DND-41 (cell line): ENCODE results near the gene PPARGC1A.

Experiments used
- EZH2 ChIP-seq: IDR thresholded peaks from 3 replicates; pipeline ENCODE4 v1.6.1; 2012; ENCODE audit warnings: borderline replicate concordance, low read depth, mild to moderate bottlenecking, moderate library complexity, low read length, inconsistent platforms; ENCODE audit not compliant: severe bottlenecking
- TF ChIP-seq, protein P1 (sequence below): IDR thresholded peaks from 2 replicates; pipeline ENCODE4 v1.5.1; 2012; ENCODE audit warnings: borderline replicate concordance, low read length, moderate library complexity, mild to moderate bottlenecking; ENCODE audit not compliant: poor library complexity, severe bottlenecking; ENCODE audit errors: extremely low read depth

DNA sequence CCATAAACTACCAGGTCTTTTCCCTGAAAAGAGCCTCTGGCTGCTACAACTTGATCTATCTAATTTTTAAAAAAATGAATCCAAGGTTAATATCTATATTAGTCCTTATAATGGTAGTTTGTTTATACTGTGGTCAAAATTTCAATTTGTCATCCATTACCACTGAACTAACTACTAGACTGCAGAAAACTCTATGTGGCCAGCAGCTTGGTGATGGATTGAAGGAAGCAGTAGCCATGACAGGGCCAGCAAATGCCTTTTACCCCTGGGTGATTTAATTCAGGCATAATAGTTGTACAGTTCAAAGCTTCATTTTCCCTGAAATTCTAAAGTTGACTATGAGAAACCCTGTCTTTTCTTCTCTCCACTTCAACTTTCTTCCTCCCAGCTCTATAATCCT is 30.4 kb upstream of the PPARGC1A start:
- TF ChIP-seq, protein P1, sequence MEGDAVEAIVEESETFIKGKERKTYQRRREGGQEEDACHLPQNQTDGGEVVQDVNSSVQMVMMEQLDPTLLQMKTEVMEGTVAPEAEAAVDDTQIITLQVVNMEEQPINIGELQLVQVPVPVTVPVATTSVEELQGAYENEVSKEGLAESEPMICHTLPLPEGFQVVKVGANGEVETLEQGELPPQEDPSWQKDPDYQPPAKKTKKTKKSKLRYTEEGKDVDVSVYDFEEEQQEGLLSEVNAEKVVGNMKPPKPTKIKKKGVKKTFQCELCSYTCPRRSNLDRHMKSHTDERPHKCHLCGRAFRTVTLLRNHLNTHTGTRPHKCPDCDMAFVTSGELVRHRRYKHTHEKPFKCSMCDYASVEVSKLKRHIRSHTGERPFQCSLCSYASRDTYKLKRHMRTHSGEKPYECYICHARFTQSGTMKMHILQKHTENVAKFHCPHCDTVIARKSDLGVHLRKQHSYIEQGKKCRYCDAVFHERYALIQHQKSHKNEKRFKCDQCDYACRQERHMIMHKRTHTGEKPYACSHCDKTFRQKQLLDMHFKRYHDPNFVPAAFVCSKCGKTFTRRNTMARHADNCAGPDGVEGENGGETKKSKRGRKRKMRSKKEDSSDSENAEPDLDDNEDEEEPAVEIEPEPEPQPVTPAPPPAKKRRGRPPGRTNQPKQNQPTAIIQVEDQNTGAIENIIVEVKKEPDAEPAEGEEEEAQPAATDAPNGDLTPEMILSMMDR = no peak
- no peak for TF ChIP-seq EZH2
